Trophoblast cell (in vitro differentiated cells and primary cell): ENCODE measurements around the gene ASCL3.
A peak's percentile ranks its signal among the peaks of the same experiment; 100 is the strongest.

Source experiments
- DNase-seq, 2 donors: peaks; one replicate each; pipeline ENCODE4 v3.0.0-alpha.2; 2016
- H2AFZ ChIP-seq: 2 replicates; pipeline ENCODE4 v1.6.1; 2013; ENCODE audit warnings: low read length, moderate library complexity, mild to moderate bottlenecking; ENCODE audit not compliant: insufficient read depth, poor library complexity
- H2AK5ac ChIP-seq: 2 replicates; pipeline ENCODE4 v1.6.1; 2013; ENCODE audit warnings: mild to moderate bottlenecking, low read length
- H2BK120ac ChIP-seq: 2 replicates; pipeline ENCODE4 v1.6.1; 2013; ENCODE audit warnings: low read length, mild to moderate bottlenecking, moderate library complexity; ENCODE audit not compliant: insufficient read depth, poor library complexity
- H2BK12ac ChIP-seq: 2 replicates; pipeline ENCODE4 v1.6.1; 2013; ENCODE audit warnings: mild to moderate bottlenecking, low read length, moderate library complexity
- H2BK5ac ChIP-seq: 2 replicates; pipeline ENCODE4 v1.6.1; 2013; ENCODE audit warnings: low read length, low read depth, moderate library complexity, mild to moderate bottlenecking; ENCODE audit not compliant: poor library complexity
- H3K14ac ChIP-seq: 2 replicates; pipeline ENCODE4 v1.6.1; 2013; ENCODE audit warnings: mild to moderate bottlenecking, low read length
- H3K18ac ChIP-seq: 2 replicates; pipeline ENCODE4 v1.6.1; 2013; ENCODE audit warnings: mild to moderate bottlenecking, low read length
- H3K23ac ChIP-seq: 2 replicates; pipeline ENCODE4 v1.6.1; 2013; ENCODE audit warnings: low read length
- H3K27ac ChIP-seq: 2 replicates; pipeline ENCODE4 v1.5.1; 2013; ENCODE audit warnings: low read depth, mild to moderate bottlenecking, inconsistent platforms, low read length, moderate library complexity
- H3K27me3 ChIP-seq: 2 replicates; pipeline ENCODE4 v1.6.1; 2013; ENCODE audit warnings: inconsistent platforms, mild to moderate bottlenecking, low read length, moderate library complexity; ENCODE audit not compliant: insufficient read depth
- H3K36me3 ChIP-seq, 2 experiments: 1 replicate in 1 of 2; 2 replicates in 1 of 2; pipeline ENCODE4 v1.6.1; 2013; ENCODE audit warnings: low read length in 2 of 2, mild to moderate bottlenecking in 2 of 2, moderate library complexity in 1 of 2; ENCODE audit not compliant: insufficient read depth in 2 of 2, control insufficient read depth in 1 of 2
- H3K4ac ChIP-seq: 2 replicates; pipeline ENCODE4 v1.6.1; 2013; ENCODE audit warnings: low read depth, mild to moderate bottlenecking, low read length, moderate library complexity
- H3K4me1 ChIP-seq, 2 experiments: 1 replicate in 1 of 2; 2 replicates in 1 of 2; pipeline ENCODE4 v1.6.1; 2013; ENCODE audit warnings: low read length in 2 of 2, mild to moderate bottlenecking in 2 of 2, moderate library complexity in 1 of 2; ENCODE audit not compliant: insufficient read depth in 2 of 2, control insufficient read depth in 1 of 2
- H3K4me2 ChIP-seq: 2 replicates; pipeline ENCODE4 v1.6.1; 2013; ENCODE audit warnings: inconsistent platforms, mild to moderate bottlenecking, low read length, moderate library complexity
- H3K4me3 ChIP-seq: 2 replicates; pipeline ENCODE4 v1.5.1; 2013; ENCODE audit warnings: mild to moderate bottlenecking, low read depth, low read length, inconsistent platforms
- H3K79me1 ChIP-seq: one replicate; pipeline ENCODE4 v1.6.1; 2013; ENCODE audit warnings: low read length
- H3K79me2 ChIP-seq: 2 replicates; pipeline ENCODE4 v1.6.1; 2013; ENCODE audit warnings: low read length, mild to moderate bottlenecking; ENCODE audit not compliant: control insufficient read depth, insufficient read depth, poor library complexity
- H3K9ac ChIP-seq: 2 replicates; pipeline ENCODE4 v1.6.1; 2013; ENCODE audit warnings: mild to moderate bottlenecking, low read length
- H3K9me3 ChIP-seq: 2 replicates; pipeline ENCODE4 v1.6.1; 2013; ENCODE audit warnings: low read depth, mild to moderate bottlenecking, control low read depth, inconsistent platforms, low read length; ENCODE audit not compliant: insufficient read depth
- H4K12ac ChIP-seq: 2 replicates; pipeline ENCODE4 v1.6.1; 2013; ENCODE audit warnings: low read depth, mild to moderate bottlenecking, low read length, moderate library complexity
- H4K8ac ChIP-seq: 2 replicates; pipeline ENCODE4 v1.6.1; 2013; ENCODE audit warnings: low read depth, mild to moderate bottlenecking, low read length, moderate library complexity
- H4K91ac ChIP-seq: one replicate; pipeline ENCODE4 v1.6.1; 2013; ENCODE audit warnings: low read depth, mild to moderate bottlenecking, low read length, moderate library complexity
- WGBS: extraction: QIAGEN DNeasy Blood & Tissue Kit; methylation state at CpG from one replicate; pipeline ENCODE4 v1.1.7; 2013; ENCODE audit warnings: missing lambda C conversion rate; ENCODE audit not compliant: insufficient read length, insufficient coverage; ENCODE audit errors: extremely low coverage; 5-methylcytosine and 5-hydroxymethylcytosine counted together

ASCL3 gene

DNA sequence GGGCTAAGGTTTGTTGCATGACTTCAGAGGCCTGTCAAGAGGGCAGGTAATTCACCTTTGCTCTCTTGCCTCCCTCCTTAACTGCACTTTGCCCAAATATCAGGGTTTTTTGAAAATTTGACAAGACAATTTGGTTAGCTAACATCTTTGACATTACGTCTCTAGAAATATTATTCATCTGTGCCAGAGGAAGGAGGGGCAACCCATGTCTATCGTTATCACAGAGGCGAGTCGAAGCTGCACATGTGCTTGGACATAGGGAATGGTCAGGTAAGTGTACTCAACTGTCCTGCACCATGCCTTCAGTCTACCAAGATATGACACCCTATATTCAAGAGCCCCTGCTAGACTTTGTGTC lies 28.2 kb downstream of the ASCL3 start:
- no peak overlapping the region for H2AK5ac ChIP-seq
- H3K4me2 ChIP-seq = no peak overlapping the region
- no peak overlapping the region for H2BK12ac ChIP-seq
- H3K4ac ChIP-seq = no peak overlapping the region
- H4K91ac ChIP-seq = no peak overlapping the region
- H4K12ac ChIP-seq = no peak overlapping the region
- no peak overlapping the region for H3K23ac ChIP-seq
- H3K27me3 ChIP-seq = no peaks in the 10 kb centered on the region
- no CpG with 5 or more reads among the region's 4 CpGs for WGBS
- H3K27ac ChIP-seq = no peak overlapping the region
- H3K14ac ChIP-seq = no peak overlapping the region
- H3K4me1 ChIP-seq = peaks cover 7 to 21% of the 10 kb centered on the region in 2 experiments
- H4K8ac ChIP-seq = no peak overlapping the region
- no peak overlapping the region for H3K18ac ChIP-seq
- no peak overlapping the region for H2AFZ ChIP-seq
- no peak overlapping the region for H2BK120ac ChIP-seq
- peaks cover 3 to 9% of the 10 kb centered on the region in 2 experiments for H3K36me3 ChIP-seq
- H3K79me1 ChIP-seq = peaks cover 9% of the 10 kb centered on the region
- H3K4me3 ChIP-seq = no peak overlapping the region
- H3K9me3 ChIP-seq = no peaks in the 10 kb centered on the region
- DNase-seq = no peak
- peaks cover 4% of the 10 kb centered on the region for H3K79me2 ChIP-seq
- H2BK5ac ChIP-seq = no peak overlapping the region
- no peak overlapping the region for H3K9ac ChIP-seq

DNA sequence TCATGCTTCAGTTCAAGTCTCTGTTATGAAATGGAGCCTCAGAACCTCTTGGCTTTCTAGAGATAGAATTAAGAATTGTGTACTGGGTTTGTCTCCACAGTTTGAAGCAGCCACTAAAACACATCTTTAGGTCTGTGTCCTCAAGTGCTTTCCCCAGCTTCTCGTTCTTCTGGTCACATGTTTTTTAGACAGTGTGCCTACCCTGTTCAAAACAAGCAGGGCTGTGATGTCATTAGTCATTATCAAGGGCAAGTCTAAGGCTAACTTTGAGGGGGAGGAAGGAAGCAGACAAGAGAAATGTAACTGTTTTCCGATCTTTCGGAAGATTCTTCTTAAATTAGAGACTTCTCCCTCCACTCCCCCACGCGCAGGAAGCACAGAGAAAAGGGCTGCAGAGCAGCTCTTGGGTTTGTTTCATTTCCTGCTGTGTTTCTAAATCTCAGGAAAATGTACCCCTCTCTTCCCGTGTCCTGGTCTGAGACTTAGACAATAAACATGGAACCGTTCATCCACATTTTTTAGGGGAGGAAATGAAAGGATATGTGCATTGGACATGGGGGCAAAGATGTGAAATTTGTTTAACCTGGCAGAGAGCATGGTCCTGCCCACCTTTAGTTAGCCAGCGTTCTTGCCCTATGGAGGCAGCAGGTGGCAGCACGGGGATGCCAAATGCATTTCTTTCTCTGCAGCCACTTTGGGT lies 28.7 kb downstream of the ASCL3 start:
- H2AFZ ChIP-seq = no peak overlapping the region
- DNase-seq = no peak

DNA sequence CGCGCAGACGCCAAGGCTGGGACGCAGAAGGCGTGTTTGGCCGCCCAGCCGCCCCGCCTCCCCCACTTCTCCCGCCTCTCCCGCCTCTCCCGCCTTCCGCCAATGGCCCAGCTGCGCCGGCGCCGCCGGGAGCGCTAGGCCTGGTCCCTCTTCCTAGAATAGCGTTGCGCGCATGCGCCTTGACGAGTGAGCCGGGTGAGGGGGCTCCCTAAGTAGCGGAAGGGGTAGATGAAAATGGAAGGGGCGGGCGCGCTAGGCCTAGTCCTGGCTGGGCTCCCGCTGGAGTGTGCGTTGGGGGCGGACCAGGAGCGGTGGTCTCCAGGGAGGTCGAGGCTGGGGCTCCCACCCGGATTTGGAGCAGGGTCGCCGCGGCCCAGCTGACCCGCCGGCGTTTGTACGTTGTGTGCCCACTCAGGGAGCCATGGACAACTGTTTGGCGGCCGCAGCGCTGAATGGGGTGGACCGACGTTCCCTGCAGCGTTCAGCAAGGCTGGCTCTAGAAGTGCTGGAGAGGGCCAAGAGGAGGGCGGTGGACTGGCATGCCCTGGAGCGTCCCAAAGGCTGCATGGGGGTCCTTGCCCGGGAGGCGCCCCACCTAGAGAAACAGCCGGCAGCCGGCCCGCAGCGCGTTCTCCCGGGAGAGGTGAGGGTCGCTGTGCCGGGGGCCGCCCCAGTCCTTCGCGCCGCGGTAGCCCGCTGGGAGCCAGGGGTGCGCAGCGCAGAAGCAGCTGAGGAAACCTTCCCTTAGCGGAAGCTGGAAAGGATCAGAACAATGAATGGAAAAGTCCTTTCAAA lies 31.6 kb downstream of the ASCL3 start, which contains the start of gene AKIP1:
Gene AKIP1, plus strand, starts transcription at position 161 of the 795 bp plus-strand sequence. Its CDS starts 261 bp downstream, at position 422.
- peak within 1 kb of the TSS; percentile 81 for H3K4me3 ChIP-seq
- H3K4ac ChIP-seq = peak within 1 kb of the TSS; percentile 80
- peak within 1 kb of the TSS; percentile 49 for H2BK5ac ChIP-seq
- no peaks in the 10 kb centered on the region for H3K9me3 ChIP-seq
- peak; percentile 88 to 95 for DNase-seq
- H2AK5ac ChIP-seq = peak within 1 kb of the TSS; percentile 58
- no peaks in the 10 kb centered on the region for H3K27me3 ChIP-seq
- H3K23ac ChIP-seq = no peak within 1 kb of the TSS
- H4K12ac ChIP-seq = peak within 1 kb of the TSS; percentile 99
- peak within 1 kb of the TSS; percentile 86 for H2AFZ ChIP-seq
- peak within 1 kb of the TSS; percentile 81 for H2BK120ac ChIP-seq
- peak within 1 kb of the TSS; percentile 80 for H3K27ac ChIP-seq
- peak within 1 kb of the TSS; percentile 99 for H3K18ac ChIP-seq
- peak within 1 kb of the TSS; percentile 68 for H2BK12ac ChIP-seq
- peak within 1 kb of the TSS; percentile 92 for H4K8ac ChIP-seq
- peak within 1 kb of the TSS; percentile 89 for H3K4me2 ChIP-seq
- peaks cover 4% of the 10 kb centered on the region for H3K79me2 ChIP-seq
- peaks cover 0 to 10% of the 10 kb centered on the region in 2 experiments for H3K4me1 ChIP-seq
- WGBS = no CpG with 5 or more reads among the region's 68 CpGs
- peak within 1 kb of the TSS; percentile 90 for H3K9ac ChIP-seq
- peak within 1 kb of the TSS; percentile 95 for H3K14ac ChIP-seq
- peaks cover 6% of the 10 kb centered on the region for H3K79me1 ChIP-seq
- peaks cover 2% of the 10 kb centered on the region in 2 experiments for H3K36me3 ChIP-seq
- H4K91ac ChIP-seq = peak within 1 kb of the TSS; percentile 71

More for the DNA sequence above, 28.7 kb downstream of the ASCL3 start:
- no peak overlapping the region for H4K12ac ChIP-seq
- no peak overlapping the region for H2BK120ac ChIP-seq
- no peak overlapping the region for H3K4ac ChIP-seq
- H3K23ac ChIP-seq = no peak overlapping the region
- no peak overlapping the region for H4K8ac ChIP-seq
- H3K4me1 ChIP-seq = peaks cover 7 to 21% of the 10 kb centered on the region in 2 experiments
- no peak overlapping the region for H3K9ac ChIP-seq
- no peak overlapping the region for H3K27ac ChIP-seq
- peaks cover 9% of the 10 kb centered on the region for H3K79me1 ChIP-seq
- H3K18ac ChIP-seq = no peak overlapping the region
- H3K79me2 ChIP-seq = peaks cover 4% of the 10 kb centered on the region
- H3K9me3 ChIP-seq = no peaks in the 10 kb centered on the region
- no peak overlapping the region for H2BK5ac ChIP-seq
- H3K14ac ChIP-seq = no peak overlapping the region
- WGBS = no CpG with 5 or more reads among the region's 9 CpGs
- no peak overlapping the region for H2BK12ac ChIP-seq
- H2AK5ac ChIP-seq = no peak overlapping the region
- H3K4me3 ChIP-seq = no peak overlapping the region
- H3K4me2 ChIP-seq = no peak overlapping the region
- no peaks in the 10 kb centered on the region for H3K27me3 ChIP-seq
- H3K36me3 ChIP-seq = peaks cover 3 to 7% of the 10 kb centered on the region in 2 experiments
- no peak overlapping the region for H4K91ac ChIP-seq

DNA sequence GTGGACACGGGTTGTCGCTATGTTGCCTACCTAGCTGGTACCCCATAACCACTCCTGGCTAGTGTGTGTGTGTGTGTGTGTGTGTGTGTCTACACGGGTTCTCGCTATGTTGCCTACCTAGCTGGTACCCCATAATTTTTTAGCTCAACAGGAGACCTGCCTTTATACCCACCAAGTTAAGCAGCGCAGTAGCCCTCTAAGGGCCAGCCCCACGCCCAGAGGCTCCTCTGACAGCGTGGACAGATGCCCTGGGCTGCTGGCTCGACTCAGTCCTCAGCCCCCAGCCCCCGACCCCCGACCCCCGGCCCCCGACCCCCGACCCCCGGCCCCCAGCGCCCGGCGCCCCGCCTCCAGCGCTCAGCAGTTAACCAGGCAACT lies 32.2 kb downstream of the ASCL3 start:
- Histone ChIP-seq H3K4ac (no peak overlapping the region), H3K79me1 (peaks cover 6% of the 10 kb centered on the region), H3K14ac (peak overlapping the region; percentile 20), H3K27me3 (no peaks in the 10 kb centered on the region), H3K4me3 (peak overlapping the region; percentile 66), H3K79me2 (peaks cover 4% of the 10 kb centered on the region), H3K23ac (no peak overlapping the region), H2AFZ (peak overlapping the region; percentile 48), H4K12ac (peak overlapping the region; percentile 26), H3K27ac (no peak overlapping the region), H3K9ac (peak overlapping the region; percentile 6), H2BK5ac (no peak overlapping the region), H3K4me1 (peaks cover 0 to 10% of the 10 kb centered on the region in 2 experiments), H3K9me3 (no peaks in the 10 kb centered on the region), H3K4me2 (peak overlapping the region; percentile 68), H3K18ac (peak overlapping the region; percentile 1), H3K36me3 (peaks cover 2% of the 10 kb centered on the region in 2 experiments), H4K8ac (peak overlapping the region; percentile 59), H2BK12ac (no peak overlapping the region), H4K91ac (no peak overlapping the region), H2AK5ac (no peak overlapping the region), H2BK120ac (no peak overlapping the region)
- WGBS = no CpG with 5 or more reads among the region's 19 CpGs
- no peak for DNase-seq
